ENCODE measurements around the gene LYRM2.

Gene LYRM2

DNA sequence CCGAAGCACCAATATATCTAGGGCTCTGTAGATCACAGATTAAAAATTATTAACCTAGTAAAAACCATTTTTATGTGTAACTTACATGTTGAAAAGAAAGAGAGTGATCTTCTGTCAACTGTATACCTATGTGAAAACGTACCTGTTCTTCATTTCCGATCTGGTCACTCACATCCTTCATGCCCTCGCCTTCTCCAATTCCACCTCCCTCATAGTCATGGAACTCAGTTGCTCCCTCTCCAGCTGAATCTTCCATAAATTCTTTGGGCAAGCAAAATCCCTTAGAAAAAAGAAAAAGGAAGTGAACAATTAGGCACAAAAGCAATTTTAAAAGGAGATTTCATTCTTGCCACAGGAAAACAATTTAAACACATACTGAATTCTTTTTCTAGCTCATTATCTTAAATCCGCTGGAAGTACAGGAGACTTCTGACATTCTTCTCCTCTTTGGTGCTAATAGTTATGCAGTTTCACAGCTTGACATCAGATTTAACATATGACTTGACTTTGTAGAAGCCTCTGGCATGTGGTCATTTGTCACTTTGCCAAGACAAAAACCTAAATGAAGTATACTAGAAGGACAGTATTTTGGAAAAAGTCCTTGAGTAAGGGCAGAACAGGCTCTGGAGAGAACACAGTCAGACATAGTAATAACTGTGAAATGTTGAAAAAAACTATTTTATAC, 29.5 kb upstream of the LYRM2 start:
- TF ChIP-seq ZNF350 (tag by site-specific recombination; IDR thresholded peaks at IDR 0.05): no peak
- TF ChIP-seq ZNF335 (tag by site-specific recombination; conservative IDR thresholded peaks at IDR 0.05): no peak
- TF ChIP-seq ZNF132 (tag by site-specific recombination; IDR thresholded peaks at IDR 0.05; ENCODE audit: borderline replicate concordance): no peak
- TF ChIP-seq MZF1 (tag by site-specific recombination; IDR thresholded peaks at IDR 0.05; ENCODE audit: borderline replicate concordance): no peak
- TF ChIP-seq ZNF677 (tag by site-specific recombination; IDR thresholded peaks at IDR 0.05): no peak
- TF ChIP-seq, protein P1, sequence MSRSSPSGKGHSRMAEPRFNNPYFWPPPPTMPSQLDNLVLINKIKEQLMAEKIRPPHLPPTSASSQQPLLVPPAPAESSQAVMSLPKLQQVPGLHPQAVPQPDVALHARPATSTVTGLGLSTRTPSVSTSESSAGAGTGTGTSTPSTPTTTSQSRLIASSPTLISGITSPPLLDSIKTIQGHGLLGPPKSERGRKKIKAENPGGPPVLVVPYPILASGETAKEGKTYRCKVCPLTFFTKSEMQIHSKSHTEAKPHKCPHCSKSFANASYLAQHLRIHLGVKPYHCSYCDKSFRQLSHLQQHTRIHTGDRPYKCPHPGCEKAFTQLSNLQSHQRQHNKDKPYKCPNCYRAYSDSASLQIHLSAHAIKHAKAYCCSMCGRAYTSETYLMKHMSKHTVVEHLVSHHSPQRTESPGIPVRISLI (tag by site-specific recombination; IDR thresholded peaks at IDR 0.05): no peak
- no peak for TF ChIP-seq ZNF76 (tag by site-specific recombination; IDR thresholded peaks at IDR 0.05; ENCODE audit: borderline replicate concordance, low read depth)
- no peak for TF ChIP-seq ZSCAN30 (tag by site-specific recombination; IDR thresholded peaks at IDR 0.05)
- no peak for TF ChIP-seq ZIC2 (tag by site-specific recombination; IDR thresholded peaks at IDR 0.05)
- no peak for TF ChIP-seq SP7 (tag by site-specific recombination; IDR thresholded peaks at IDR 0.05)
- TF ChIP-seq, protein P2, sequence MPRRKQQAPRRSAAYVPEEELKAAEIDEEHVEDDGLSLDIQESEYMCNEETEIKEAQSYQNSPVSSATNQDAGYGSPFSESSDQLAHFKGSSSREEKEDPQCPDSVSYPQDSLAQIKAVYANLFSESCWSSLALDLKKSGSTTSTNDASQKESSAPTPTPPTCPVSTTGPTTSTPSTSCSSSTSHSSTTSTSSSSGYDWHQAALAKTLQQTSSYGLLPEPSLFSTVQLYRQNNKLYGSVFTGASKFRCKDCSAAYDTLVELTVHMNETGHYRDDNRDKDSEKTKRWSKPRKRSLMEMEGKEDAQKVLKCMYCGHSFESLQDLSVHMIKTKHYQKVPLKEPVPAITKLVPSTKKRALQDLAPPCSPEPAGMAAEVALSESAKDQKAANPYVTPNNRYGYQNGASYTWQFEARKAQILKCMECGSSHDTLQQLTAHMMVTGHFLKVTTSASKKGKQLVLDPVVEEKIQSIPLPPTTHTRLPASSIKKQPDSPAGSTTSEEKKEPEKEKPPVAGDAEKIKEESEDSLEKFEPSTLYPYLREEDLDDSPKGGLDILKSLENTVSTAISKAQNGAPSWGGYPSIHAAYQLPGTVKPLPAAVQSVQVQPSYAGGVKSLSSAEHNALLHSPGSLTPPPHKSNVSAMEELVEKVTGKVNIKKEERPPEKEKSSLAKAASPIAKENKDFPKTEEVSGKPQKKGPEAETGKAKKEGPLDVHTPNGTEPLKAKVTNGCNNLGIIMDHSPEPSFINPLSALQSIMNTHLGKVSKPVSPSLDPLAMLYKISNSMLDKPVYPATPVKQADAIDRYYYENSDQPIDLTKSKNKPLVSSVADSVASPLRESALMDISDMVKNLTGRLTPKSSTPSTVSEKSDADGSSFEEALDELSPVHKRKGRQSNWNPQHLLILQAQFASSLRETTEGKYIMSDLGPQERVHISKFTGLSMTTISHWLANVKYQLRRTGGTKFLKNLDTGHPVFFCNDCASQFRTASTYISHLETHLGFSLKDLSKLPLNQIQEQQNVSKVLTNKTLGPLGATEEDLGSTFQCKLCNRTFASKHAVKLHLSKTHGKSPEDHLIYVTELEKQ (tag by site-specific recombination; IDR thresholded peaks at IDR 0.05; ENCODE audit: borderline replicate concordance): no peak
- TF ChIP-seq ZBTB1 (tag by site-specific recombination; IDR thresholded peaks at IDR 0.05): no peak
- TF ChIP-seq, protein P3, sequence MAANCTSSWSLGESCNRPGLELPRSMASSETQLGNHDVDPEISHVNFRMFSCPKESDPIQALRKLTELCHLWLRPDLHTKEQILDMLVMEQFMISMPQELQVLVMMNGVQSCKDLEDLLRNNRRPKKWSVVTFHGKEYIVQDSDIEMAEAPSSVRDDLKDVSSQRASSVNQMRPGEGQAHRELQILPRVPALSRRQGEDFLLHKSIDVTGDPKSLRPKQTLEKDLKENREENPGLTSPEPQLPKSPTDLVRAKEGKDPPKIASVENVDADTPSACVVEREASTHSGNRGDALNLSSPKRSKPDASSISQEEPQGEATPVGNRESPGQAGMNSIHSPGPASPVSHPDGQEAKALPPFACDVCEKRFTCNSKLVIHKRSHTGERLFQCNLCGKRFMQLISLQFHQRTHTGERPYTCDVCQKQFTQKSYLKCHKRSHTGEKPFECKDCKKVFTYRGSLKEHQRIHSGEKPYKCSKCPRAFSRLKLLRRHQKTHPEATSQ (tag by site-specific recombination; IDR thresholded peaks at IDR 0.05): no peak
- TF ChIP-seq ZNF138 (tag by site-specific recombination; IDR thresholded peaks at IDR 0.05; ENCODE audit: borderline replicate concordance): no peak
- no peak for TF ChIP-seq ZNF214 (tag by site-specific recombination; IDR thresholded peaks at IDR 0.05; ENCODE audit: borderline replicate concordance)
- no peak for TF ChIP-seq ZNF626 (tag by site-specific recombination; IDR thresholded peaks at IDR 0.05)
- Histone ChIP-seq H3K36me3 (ENCODE audit: control insufficient read depth in 2 of 2, insufficient read depth in 1 of 2, low read length in 2 of 2) (peaks cover 57 to 85% of the 10 kb centered on the region in 2 experiments), H3K4me3 (ENCODE audit: low read depth, low read length) (no peak overlapping the region), H3K27ac (ENCODE audit: extremely low read depth, low read depth, low read length) (no peak overlapping the region), H3K9me3 (ENCODE audit: control insufficient read depth, insufficient read depth, low read depth, low read length) (no peaks in the 10 kb centered on the region), H3K4me1 (ENCODE audit: control insufficient read depth, insufficient read depth, low read length) (no peaks in the 10 kb centered on the region)
- ChIA-PET CTCF (interaction anchor here (1.0 to 1.5 kb wide), 2 partner anchors 8 to 236 kb away, joined by 3 to 6 read pairs; no protein-coding TSS in a partner anchor), POLR2A (interaction anchor here (0.6 to 1.0 kb wide), 2 partner anchors 34 to 41 kb away, joined by 3 read pairs; no protein-coding TSS in a partner anchor)

DNA sequence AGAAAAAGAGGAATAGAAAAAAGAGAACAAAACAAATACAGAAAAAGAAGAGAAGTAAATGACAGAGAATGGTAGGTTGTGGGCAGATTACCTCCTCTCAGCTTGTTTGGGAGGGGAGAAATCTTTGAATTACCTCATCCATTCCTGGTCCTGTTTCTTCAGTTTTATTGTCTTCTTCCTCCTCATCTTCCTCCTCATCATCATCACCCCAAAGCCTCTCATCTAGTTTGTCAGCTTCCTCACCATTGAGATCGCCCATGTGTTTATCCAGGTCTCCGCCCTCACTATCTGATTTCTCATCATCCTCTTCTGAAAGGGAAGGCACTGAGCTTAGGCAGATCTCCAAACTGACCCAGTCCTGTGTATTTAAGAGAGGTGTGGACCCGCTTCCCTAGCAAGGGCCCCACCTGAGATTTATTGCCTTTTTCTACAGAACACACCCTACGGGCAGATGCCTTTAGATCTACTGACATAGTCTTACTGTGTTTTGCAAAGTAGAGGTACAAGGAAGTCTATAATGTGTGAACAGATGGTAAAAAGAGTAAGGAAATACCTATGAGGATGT, 24.2 kb upstream of the LYRM2 start:
- peaks cover 41 to 86% of the 10 kb centered on the region in 2 experiments for H3K36me3 ChIP-seq (ENCODE audit: control insufficient read depth in 2 of 2, insufficient read depth in 1 of 2, low read length in 2 of 2)
- H3K27ac ChIP-seq (ENCODE audit: extremely low read depth, low read depth, low read length): no peak overlapping the region
- H3K4me1 ChIP-seq (ENCODE audit: control insufficient read depth, insufficient read depth, low read length): no peaks in the 10 kb centered on the region
- POLR2A ChIA-PET: no interaction called here
- CTCF ChIA-PET: interaction anchor here (1.6 kb wide), 1 partner anchor 8 kb away, joined by 4 read pairs; no protein-coding TSS in a partner anchor
- no peak overlapping the region for H3K4me3 ChIP-seq (ENCODE audit: low read depth, low read length)
- no peaks in the 10 kb centered on the region for H3K9me3 ChIP-seq (ENCODE audit: control insufficient read depth, insufficient read depth, low read depth, low read length)
- no peak for TF ChIP-seq GLIS2 (tag by site-specific recombination; IDR thresholded peaks at IDR 0.05)
- TF ChIP-seq KLF7 (tag by site-specific recombination; IDR thresholded peaks at IDR 0.05; ENCODE audit: borderline replicate concordance): no peak
- no peak for TF ChIP-seq ZNF549 (tag by site-specific recombination; IDR thresholded peaks at IDR 0.05)
- TF ChIP-seq ZNF341 (tag by site-specific recombination; IDR thresholded peaks at IDR 0.05; ENCODE audit: low read depth): no peak
- TF ChIP-seq, protein P4, sequence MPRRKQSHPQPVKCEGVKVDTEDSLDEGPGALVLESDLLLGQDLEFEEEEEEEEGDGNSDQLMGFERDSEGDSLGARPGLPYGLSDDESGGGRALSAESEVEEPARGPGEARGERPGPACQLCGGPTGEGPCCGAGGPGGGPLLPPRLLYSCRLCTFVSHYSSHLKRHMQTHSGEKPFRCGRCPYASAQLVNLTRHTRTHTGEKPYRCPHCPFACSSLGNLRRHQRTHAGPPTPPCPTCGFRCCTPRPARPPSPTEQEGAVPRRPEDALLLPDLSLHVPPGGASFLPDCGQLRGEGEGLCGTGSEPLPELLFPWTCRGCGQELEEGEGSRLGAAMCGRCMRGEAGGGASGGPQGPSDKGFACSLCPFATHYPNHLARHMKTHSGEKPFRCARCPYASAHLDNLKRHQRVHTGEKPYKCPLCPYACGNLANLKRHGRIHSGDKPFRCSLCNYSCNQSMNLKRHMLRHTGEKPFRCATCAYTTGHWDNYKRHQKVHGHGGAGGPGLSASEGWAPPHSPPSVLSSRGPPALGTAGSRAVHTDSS (tag by site-specific recombination; IDR thresholded peaks at IDR 0.05): peak; percentile 92
- TF ChIP-seq ZNF366 (tag by site-specific recombination; conservative IDR thresholded peaks at IDR 0.05): no peak
- TF ChIP-seq ZNF132 (tag by site-specific recombination; IDR thresholded peaks at IDR 0.05; ENCODE audit: borderline replicate concordance): no peak
- TF ChIP-seq ZNF76 (tag by site-specific recombination; IDR thresholded peaks at IDR 0.05; ENCODE audit: borderline replicate concordance, low read depth): no peak
- TF ChIP-seq KLF1 (tag by site-specific recombination; IDR thresholded peaks at IDR 0.05): peak; percentile 94
- no peak for TF ChIP-seq ZBTB48 (tag by site-specific recombination; IDR thresholded peaks at IDR 0.05)

Measured in HEK293 (cell line).